ENCODE results near the gene RPL13.
A peak's percentile ranks its signal among the peaks of the same experiment; 100 is the strongest.

The RPL13 gene

DNA sequence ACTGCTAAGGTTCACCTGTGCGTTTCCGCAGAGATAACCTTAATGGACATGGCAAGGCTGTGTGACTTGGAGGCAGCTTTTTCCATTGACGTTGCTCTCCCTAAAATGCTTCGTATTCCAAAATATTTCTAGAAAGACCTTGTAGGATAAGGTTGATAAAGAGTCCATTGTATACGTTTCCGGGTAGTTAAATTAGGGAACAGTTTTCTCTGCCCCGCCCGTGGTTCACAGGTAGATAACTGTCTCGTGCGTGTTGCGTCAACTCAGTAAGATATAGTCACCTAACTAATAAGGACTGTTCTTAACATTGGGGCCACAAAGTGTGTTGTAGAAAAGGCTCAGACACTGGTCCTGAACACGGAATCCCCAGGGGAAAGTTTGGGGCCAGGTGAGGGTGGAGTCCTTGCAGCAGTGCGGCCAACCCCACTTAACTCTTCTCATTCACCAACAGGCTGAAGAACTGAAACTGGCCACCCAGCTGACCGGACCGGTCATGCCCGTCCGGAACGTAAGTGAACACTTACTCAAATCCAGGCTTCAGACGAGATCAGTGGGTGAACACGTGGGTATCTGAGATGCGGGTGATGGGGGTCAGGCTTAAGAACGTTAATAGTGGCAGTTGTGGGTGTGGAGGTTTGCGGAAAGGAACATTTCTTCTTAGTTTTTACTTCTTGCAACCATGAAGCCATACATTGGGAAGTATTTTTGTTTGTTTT is 1.6 kb downstream of the RPL13 start:
- DNase-seq (ENCODE audit: low read depth), result peak; percentile 37
- H3K4me3 ChIP-seq (ENCODE audit: low read depth, low read length), result peak overlapping the region; percentile 89
- TF ChIP-seq CTCF (conservative IDR thresholded peaks at IDR 0.05; ENCODE audit: low read depth, low read length), result no peak

DNA sequence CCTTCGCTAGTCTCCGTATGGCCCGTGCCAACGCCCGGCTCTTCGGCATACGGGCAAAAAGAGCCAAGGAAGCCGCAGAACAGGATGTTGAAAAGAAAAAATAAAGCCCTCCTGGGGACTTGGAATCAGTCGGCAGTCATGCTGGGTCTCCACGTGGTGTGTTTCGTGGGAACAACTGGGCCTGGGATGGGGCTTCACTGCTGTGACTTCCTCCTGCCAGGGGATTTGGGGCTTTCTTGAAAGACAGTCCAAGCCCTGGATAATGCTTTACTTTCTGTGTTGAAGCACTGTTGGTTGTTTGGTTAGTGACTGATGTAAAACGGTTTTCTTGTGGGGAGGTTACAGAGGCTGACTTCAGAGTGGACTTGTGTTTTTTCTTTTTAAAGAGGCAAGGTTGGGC is 2.5 kb downstream of the RPL13 start:
- peak; percentile 60 for DNase-seq (ENCODE audit: low read depth)
- no peak for TF ChIP-seq CTCF (conservative IDR thresholded peaks at IDR 0.05; ENCODE audit: low read depth, low read length)
- H3K4me3 ChIP-seq (ENCODE audit: low read depth, low read length), result peak overlapping the region; percentile 89

DNA sequence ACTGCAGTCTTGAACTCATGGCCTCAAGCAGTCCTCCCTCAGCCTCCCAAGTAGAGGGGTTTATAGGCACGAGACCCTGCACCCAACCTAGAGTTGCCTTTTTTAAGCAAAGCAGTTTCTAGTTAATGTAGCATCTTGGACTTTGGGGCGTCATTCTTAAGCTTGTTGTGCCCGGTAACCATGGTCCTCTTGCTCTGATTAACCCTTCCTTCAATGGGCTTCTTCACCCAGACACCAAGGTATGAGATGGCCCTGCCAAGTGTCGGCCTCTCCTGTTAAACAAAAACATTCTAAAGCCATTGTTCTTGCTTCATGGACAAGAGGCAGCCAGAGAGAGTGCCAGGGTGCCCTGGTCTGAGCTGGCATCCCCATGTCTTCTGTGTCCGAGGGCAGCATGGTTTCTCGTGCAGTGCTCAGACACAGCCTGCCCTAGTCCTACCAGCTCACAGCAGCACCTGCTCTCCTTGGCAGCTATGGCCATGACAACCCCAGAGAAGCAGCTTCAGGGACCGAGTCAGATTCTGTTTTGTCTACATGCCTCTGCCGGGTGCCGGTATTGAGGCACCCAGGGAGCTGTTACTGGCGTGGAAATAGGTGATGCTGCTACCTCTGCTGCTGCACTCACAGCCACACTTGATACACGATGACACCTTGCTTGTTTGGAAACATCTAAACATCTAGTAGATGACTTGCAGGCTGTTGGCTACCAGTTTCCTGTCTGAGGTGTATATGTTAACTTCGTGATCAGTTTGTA is 3.3 kb downstream of the RPL13 start:
- DNase-seq (ENCODE audit: low read depth), result no peak
- TF ChIP-seq CTCF (conservative IDR thresholded peaks at IDR 0.05; ENCODE audit: low read depth, low read length), result no peak
- H3K4me3 ChIP-seq (ENCODE audit: low read depth, low read length), result no peak overlapping the region

DNA sequence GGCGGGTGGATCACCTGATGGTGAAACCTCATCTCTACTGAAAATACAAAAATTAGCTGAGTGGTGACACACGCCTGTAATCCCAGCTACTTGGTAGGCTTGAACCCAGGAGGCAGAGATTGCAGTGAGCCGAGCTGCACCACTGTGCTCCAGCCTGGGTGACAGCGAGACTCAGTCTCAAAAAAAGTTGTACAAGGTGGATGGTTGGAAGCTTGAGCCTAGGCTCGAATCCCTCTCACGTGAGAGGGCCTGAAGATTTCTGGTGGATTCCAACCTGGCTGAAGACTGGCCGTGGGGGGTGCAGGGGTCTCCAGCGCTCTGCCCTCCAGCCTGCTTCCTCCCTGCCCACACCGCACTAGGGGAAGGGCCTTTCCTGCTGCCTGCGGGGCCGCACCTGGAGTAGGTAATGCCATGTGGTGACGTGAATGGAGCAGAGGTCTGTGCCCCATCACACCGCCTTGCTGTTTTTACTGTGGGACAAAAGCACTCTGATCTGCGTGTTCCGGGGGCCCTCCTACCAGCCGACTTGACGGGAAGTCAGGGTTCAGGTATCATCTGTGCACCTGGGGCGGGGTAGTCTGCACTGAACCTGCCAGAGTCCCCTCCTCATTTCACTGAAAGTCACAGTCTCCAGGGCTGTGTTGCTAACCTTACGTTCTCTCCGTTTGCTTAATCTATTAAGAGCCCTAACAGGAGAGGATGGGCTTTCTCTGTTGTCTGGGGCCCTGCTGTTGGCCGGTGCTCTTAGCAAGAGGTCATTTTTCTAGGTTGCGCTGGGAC is 4.2 kb downstream of the RPL13 start:
- no peak for TF ChIP-seq CTCF (conservative IDR thresholded peaks at IDR 0.05; ENCODE audit: low read depth, low read length)
- DNase-seq (ENCODE audit: low read depth), result no peak
- H3K4me3 ChIP-seq (ENCODE audit: low read depth, low read length), result no peak overlapping the region

DNA sequence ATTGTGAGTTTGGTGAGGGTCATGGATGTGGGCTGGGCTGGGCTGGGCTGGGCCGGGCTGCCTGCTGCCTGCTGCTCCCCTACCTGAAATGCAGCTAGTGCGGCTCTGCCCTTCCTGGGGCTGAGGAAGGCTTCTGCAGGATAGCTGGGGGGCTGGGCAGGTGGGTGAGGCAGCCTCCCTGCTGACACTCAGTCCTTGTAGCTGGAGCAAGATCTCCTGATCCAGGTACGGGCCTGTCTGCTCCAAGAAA is 4.7 kb downstream of the RPL13 start:
- DNase-seq (ENCODE audit: low read depth), result no peak
- H3K4me3 ChIP-seq (ENCODE audit: low read depth, low read length), result no peak overlapping the region
- TF ChIP-seq CTCF (conservative IDR thresholded peaks at IDR 0.05; ENCODE audit: low read depth, low read length), result no peak

DNA sequence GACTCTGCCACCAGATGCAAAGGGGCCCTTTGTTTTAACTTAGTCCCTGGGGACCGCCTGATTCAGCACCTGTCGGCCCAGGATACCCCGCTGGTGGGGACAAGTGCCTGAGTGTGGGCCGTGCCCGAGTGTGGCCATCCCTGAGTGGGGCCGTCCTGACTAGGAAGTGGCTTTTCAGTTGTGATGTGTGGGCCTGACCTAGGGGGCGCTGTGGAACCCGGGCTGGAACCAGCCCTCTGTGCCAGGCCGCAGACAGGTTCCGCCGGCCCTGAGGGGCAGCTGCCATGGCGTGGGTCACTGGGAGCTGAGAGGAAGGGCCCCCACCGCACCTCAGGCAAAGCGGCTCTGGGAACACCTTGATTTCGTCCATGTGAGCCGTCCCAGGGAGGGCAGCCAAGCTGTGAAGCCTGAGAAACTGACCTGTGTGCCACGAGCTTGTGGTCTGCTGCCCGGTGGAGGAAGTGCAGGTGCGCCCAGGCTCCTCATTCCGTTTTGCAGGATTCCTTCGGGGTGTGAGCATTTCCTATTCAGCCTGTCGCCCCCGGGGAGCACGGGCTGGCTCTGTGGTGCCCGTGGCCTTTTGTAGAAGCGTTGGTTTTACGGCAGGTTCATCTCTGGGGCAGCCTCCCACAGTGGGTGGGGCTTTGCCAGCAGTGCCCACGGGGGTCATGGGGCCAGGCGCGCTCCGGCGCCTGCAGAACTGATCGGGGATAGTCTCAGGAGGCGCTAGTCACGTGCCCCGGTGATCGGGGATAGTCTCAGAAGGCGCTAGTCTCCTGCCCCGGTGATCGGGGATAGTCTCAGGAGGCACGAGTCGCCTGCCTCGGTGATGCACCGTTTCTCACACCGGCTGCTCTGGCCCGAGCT is 5.3 kb downstream of the RPL13 start:
- TF ChIP-seq CTCF (conservative IDR thresholded peaks at IDR 0.05; ENCODE audit: low read depth, low read length), result peak; percentile 67
- peak overlapping the region; percentile 26 for H3K4me3 ChIP-seq (ENCODE audit: low read depth, low read length)
- peak; percentile 53 for DNase-seq (ENCODE audit: low read depth)
